WI38 (cell line): ENCODE data around the gene HOXB5.

ENCODE experiments used
- H3K4me3 ChIP-seq: 2 replicates; pipeline ENCODE4 v1.5.1; 2011; ENCODE audit warnings: low read depth, mild to moderate bottlenecking, control low read depth, low read length
- CTCF ChIP-seq: IDR thresholded peaks from 2 replicates; pipeline ENCODE4 v1.5.1; 2012; ENCODE audit warnings: low read depth, mild to moderate bottlenecking, control low read depth, low read length

Gene HOXB5

GRCh38 chr17:48547808-48548522 lies 45.6 kb downstream of the HOXB5 start:
- peak overlapping the region; percentile 50 for H3K4me3 ChIP-seq

GRCh38 chr17:48546924-48547807 lies 46.4 kb downstream of the HOXB5 start:
- no peak for TF ChIP-seq CTCF
- peak overlapping the region; percentile 50 for H3K4me3 ChIP-seq

More at GRCh38 chr17:48547808-48548522, 45.6 kb downstream of the HOXB5 start:
- no peak for TF ChIP-seq CTCF

- H3K4me3 ChIP-seq, result peak overlapping the region; percentile 50
- TF ChIP-seq CTCF, result no peak
Observed at GRCh38 chr17:48546137-48546923, 47.2 kb downstream of the HOXB5 start.

GRCh38 chr17:48545539-48545938 lies 48.0 kb downstream of the HOXB5 start:
- TF ChIP-seq CTCF, result no peak
- peak overlapping the region; percentile 96 for H3K4me3 ChIP-seq

- peak within 1 kb of the TSS; percentile 96 for H3K4me3 ChIP-seq
- no peak for TF ChIP-seq CTCF
Observed at GRCh38 chr17:48545022-48545375, 48.6 kb downstream of the HOXB5 start, which contains the start of gene HOXB2. HOXB2 (minus strand) TSS chr17:48545109; CDS start chr17:48544911, 198 bp downstream.

GRCh38 chr17:48544349-48545021 lies 49.1 kb downstream of the HOXB5 start:
- peak overlapping the region; percentile 96 for H3K4me3 ChIP-seq
- TF ChIP-seq CTCF, result no peak
